ENCODE results near the gene FLNB.

DNA sequence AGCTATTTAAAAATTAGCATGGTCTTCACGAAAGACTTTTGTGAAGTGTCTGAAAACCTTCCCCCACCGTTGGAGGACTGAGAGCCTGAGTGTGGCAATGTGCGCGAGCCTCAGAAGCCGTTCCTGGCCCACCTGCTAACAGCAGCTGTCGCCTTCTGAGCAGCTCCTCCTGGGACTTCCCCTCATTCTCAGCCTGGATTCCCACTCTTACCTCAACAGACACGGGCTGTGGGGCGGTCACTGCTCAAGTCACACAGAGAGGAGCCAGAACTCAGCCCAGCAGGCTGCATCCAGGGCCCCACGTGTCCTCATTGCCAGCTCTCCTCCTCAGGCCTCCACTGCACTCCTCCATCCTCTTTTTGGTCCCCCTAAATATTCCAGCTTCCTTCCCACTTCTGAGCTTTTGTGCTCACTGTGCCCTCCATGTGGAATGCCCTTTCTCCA is 194.7 kb downstream of the FLNB start:
- TF ChIP-seq, protein P1, sequence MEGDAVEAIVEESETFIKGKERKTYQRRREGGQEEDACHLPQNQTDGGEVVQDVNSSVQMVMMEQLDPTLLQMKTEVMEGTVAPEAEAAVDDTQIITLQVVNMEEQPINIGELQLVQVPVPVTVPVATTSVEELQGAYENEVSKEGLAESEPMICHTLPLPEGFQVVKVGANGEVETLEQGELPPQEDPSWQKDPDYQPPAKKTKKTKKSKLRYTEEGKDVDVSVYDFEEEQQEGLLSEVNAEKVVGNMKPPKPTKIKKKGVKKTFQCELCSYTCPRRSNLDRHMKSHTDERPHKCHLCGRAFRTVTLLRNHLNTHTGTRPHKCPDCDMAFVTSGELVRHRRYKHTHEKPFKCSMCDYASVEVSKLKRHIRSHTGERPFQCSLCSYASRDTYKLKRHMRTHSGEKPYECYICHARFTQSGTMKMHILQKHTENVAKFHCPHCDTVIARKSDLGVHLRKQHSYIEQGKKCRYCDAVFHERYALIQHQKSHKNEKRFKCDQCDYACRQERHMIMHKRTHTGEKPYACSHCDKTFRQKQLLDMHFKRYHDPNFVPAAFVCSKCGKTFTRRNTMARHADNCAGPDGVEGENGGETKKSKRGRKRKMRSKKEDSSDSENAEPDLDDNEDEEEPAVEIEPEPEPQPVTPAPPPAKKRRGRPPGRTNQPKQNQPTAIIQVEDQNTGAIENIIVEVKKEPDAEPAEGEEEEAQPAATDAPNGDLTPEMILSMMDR (IDR thresholded peaks at IDR 0.05): no peak
- no peak for TF ChIP-seq POLR2A (IDR thresholded peaks at IDR 0.05)

Data from thyroid gland (tissue), 4 donors.